Renal cortical epithelial cell (primary cell): ENCODE measurements around the gene STAC3. TPM values are rescaled to one million over a fixed set of nuclear protein-coding genes. Genes with fewer than 3 reads are reported as not detected.
A peak's percentile ranks its signal among the peaks of the same experiment; 100 is the strongest.

Source experiments
- DNase-seq: peaks from one replicate; pipeline ENCODE4 v3.0.0-alpha.2; 2011; ENCODE audit warnings: low read depth
- total RNA-seq: library from RNA; depleted of rRNA; stranded (reverse); fragments of >200 nt; gene quantifications from 2 replicates; pipeline ENCODE4 v1.2.3, GENCODE V29; 2014

Gene STAC3
- total RNA-seq, 1 donor from 2014 or later = 1.2 TPM

GRCh38 chr12:57254506-57255280, 3.7 kb upstream of the STAC3 start:
- DNase-seq = no peak

GRCh38 chr12:57250541-57250940, 446 bp downstream of the STAC3 start:
- DNase-seq = no peak

GRCh38 chr12:57248934-57249742, 1.8 kb downstream of the STAC3 start:
- DNase-seq = no peak

GRCh38 chr12:57247041-57247440, 3.9 kb downstream of the STAC3 start:
- DNase-seq = no peak

GRCh38 chr12:57244312-57244696, 6.7 kb downstream of the STAC3 start:
- DNase-seq = no peak

GRCh38 chr12:57243521-57244311, 7.3 kb downstream of the STAC3 start:
- peak; percentile 33 for DNase-seq

- no peak for DNase-seq
Observed at GRCh38 chr12:57242691-57243454, 8.1 kb downstream of the STAC3 start.

- DNase-seq = no peak
Observed at GRCh38 chr12:57242329-57242690, 8.7 kb downstream of the STAC3 start.

- no peak for DNase-seq
Observed at GRCh38 chr12:57241402-57242310, 9.3 kb downstream of the STAC3 start.

- no peak for DNase-seq
Observed at GRCh38 chr12:57240926-57241401, 10.0 kb downstream of the STAC3 start.

GRCh38 chr12:57240066-57240921, 10.7 kb downstream of the STAC3 start:
- no peak for DNase-seq

GRCh38 chr12:57239587-57240065, 11.4 kb downstream of the STAC3 start:
- no peak for DNase-seq

GRCh38 chr12:57238854-57239554, 12.0 kb downstream of the STAC3 start:
- DNase-seq = peak; percentile 37

GRCh38 chr12:57237932-57238853, 12.8 kb downstream of the STAC3 start:
- DNase-seq = no peak

- DNase-seq = no peak
Observed at GRCh38 chr12:57237596-57237931, 13.4 kb downstream of the STAC3 start.

GRCh38 chr12:57236925-57237595, 13.9 kb downstream of the STAC3 start:
- no peak for DNase-seq
